K562 (cell line): ENCODE data around the gene SYT17. TPM values are rescaled to one million over a fixed set of nuclear protein-coding genes. Genes with fewer than 3 reads are reported as not detected.

ENCODE experiments used
- ATAC-seq: fragments of 200-7000 bp; cut with Tn5 transposase; 3 replicates; pipeline ENCODE4 v1.9.1; 2020; ENCODE audit warnings: moderate library complexity
- BruUV-seq: library from RNA; stranded (reverse); fragments of 400-500 nt; replicated peaks from 2 replicates; lab custom pipeline; 2021; lab: Mats Ljungman, UMichigan
- CTCF ChIA-PET: fragments of 300-600 bp; formaldehyde crosslinking; extraction: SDS; loops from one replicate; lab custom pipeline; 2021; ENCODE audit warnings: low intra/inter-chr PET ratio; lab: Yijun Ruan, JAX
- POLR2A ChIA-PET: fragments of 300-600, 350-650 bp; sonication (Branson Sonifier 250); formaldehyde crosslinking; extraction: SDS; loops from one replicate; lab custom pipeline; 2021; ENCODE audit warnings: antibody characterized with exemption, inconsistent platforms; lab: Yijun Ruan, JAX
- DNase-seq, 4 experiments: peaks; one replicate each; pipeline versions ENCODE4 v3.0.0 to v3.0.0-alpha.2; 2011 to 2018; ENCODE audit warnings: low spot score in 3 of 4, mixed read lengths in 3 of 4; ENCODE audit errors: extremely low read depth in 1 of 4
- FAIRE-seq: peaks from 2 replicates; lab custom pipeline; 2011; peaks lifted over from hg19 to GRCh38; lab: Jason Lieb, UNC
- H2AFZ ChIP-seq: 2 replicates; pipeline ENCODE4 v1.6.0; 2011; ENCODE audit warnings: low read depth, low read length, control low read depth, inconsistent platforms
- H3K27ac ChIP-seq: fragments of 200-600 bp; 3 replicates; pipeline ENCODE4 v1.8.0; 2011; ENCODE audit warnings: low read depth, mild to moderate bottlenecking, control low read depth, inconsistent platforms, low read length, moderate library complexity, mixed read lengths; ENCODE audit errors: extremely low read depth
- H3K27me3 ChIP-seq, 2 experiments: fragments of 300-600 bp in 1 of 2; 2 replicates in 1 of 2; 3 replicates in 1 of 2; pipeline versions ENCODE4 v1.6.0 to v1.8.0; 2011; ENCODE audit warnings: inconsistent platforms in 2 of 2, low read length in 2 of 2, mild to moderate bottlenecking in 1 of 2, mixed read lengths in 1 of 2, moderate library complexity in 1 of 2; ENCODE audit not compliant: control insufficient read depth in 2 of 2, insufficient read depth in 2 of 2
- H3K36me3 ChIP-seq: fragments of 300-600 bp; 3 replicates; pipeline ENCODE4 v1.8.0; 2011; ENCODE audit warnings: mild to moderate bottlenecking, low read length, inconsistent platforms; ENCODE audit not compliant: control insufficient read depth, insufficient read depth
- H3K4me1 ChIP-seq, 2 experiments: fragments of 200-600 bp in 1 of 2; replicated peaks in 1 of 2; 2 replicates in 1 of 2; 3 replicates in 1 of 2; pipeline versions ENCODE4 v1.5.1 to v1.8.0; 2011; ENCODE audit warnings: inconsistent platforms in 2 of 2, low read length in 2 of 2, mild to moderate bottlenecking in 1 of 2, mixed read lengths in 1 of 2, moderate library complexity in 1 of 2; ENCODE audit not compliant: control insufficient read depth in 2 of 2, insufficient read depth in 2 of 2
- H3K4me2 ChIP-seq: 2 replicates; pipeline ENCODE4 v1.6.1; 2011; ENCODE audit warnings: low read length, control low read depth, inconsistent platforms, mixed read lengths; ENCODE audit not compliant: insufficient read depth
- H3K4me3 ChIP-seq: fragments of 200-600 bp; sonication (generic), shearing (Covaris generic); 2 replicates; pipeline ENCODE4 v1.5.1; 2016; ENCODE audit warnings: control low read depth, inconsistent platforms
- H3K79me2 ChIP-seq: fragments of 200-600 bp; 3 replicates; pipeline ENCODE4 v1.8.0; 2011; ENCODE audit warnings: low read length, inconsistent platforms; ENCODE audit not compliant: control insufficient read depth, insufficient read depth
- H3K9ac ChIP-seq, 2 experiments: 2 replicates each; pipeline versions ENCODE4 v1.6.0 to v1.6.1; 2011; ENCODE audit warnings: low read depth in 2 of 2, low read length in 2 of 2, control low read depth in 1 of 2, inconsistent platforms in 1 of 2, mild to moderate bottlenecking in 1 of 2, mixed read lengths in 1 of 2; ENCODE audit not compliant: insufficient read depth in 1 of 2
- H3K9me1 ChIP-seq: one replicate; pipeline ENCODE4 v1.6.0; 2011; ENCODE audit warnings: inconsistent platforms, mild to moderate bottlenecking, low read length, moderate library complexity; ENCODE audit not compliant: control insufficient read depth, insufficient read depth
- H3K9me3 ChIP-seq: replicated peaks from 2 replicates; pipeline ENCODE4 v1.5.1; 2011; ENCODE audit warnings: low read depth, low read length, inconsistent platforms; ENCODE audit not compliant: control insufficient read depth, insufficient read depth
- H4K20me1 ChIP-seq: replicated peaks from 2 replicates; pipeline ENCODE4 v1.6.1; 2011; ENCODE audit warnings: low read length, inconsistent platforms, mixed read lengths; ENCODE audit not compliant: control insufficient read depth, insufficient read depth
- COPS2 ChIP-seq: fragments of 450-650 bp; conservative IDR thresholded peaks from 2 replicates; pipeline ENCODE4 v1.6.1; 2016; ENCODE audit warnings: mild to moderate bottlenecking, moderate library complexity
- EP400 ChIP-seq: fragments of 450-650 bp; IDR thresholded peaks from 2 replicates; pipeline ENCODE4 v1.6.1; 2017; ENCODE audit warnings: antibody characterized with exemption, mild to moderate bottlenecking, moderate library complexity
- FOXA3 ChIP-seq, 2 experiments: fragments of 450-650 bp in 1 of 2; sonication (generic) in 1 of 2; formaldehyde crosslinking; IDR thresholded peaks in 1 of 2; conservative IDR thresholded peaks in 1 of 2; 2 replicates each; pipeline versions ENCODE4 v1.4.0 to v1.8.0; 2020 to 2022; ENCODE audit warnings: mild to moderate bottlenecking in 2 of 2, missing genetic modification reagents in 1 of 2
- HLTF ChIP-seq: fragments of 450-650 bp; IDR thresholded peaks from 2 replicates; pipeline ENCODE4 v1.6.1; 2016
- MEF2A ChIP-seq: IDR thresholded peaks from 2 replicates; pipeline ENCODE4 v1.6.1; 2011; ENCODE audit warnings: low read depth, mild to moderate bottlenecking, low read length, moderate library complexity; ENCODE audit not compliant: control insufficient read depth
- NCOA2 ChIP-seq, 2 experiments: fragments of 450-650 bp; IDR thresholded peaks; 2 replicates each; pipeline ENCODE4 v1.6.1; 2018; ENCODE audit warnings: mild to moderate bottlenecking in 2 of 2, moderate library complexity in 1 of 2; ENCODE audit not compliant: partially characterized antibody in 2 of 2
- RBM14 ChIP-seq: fragments of 200-400 bp; formaldehyde crosslinking; IDR thresholded peaks from 2 replicates; pipeline ENCODE4 v1.6.1; 2018; ENCODE audit warnings: low read depth, mild to moderate bottlenecking, low read length, moderate library complexity, borderline replicate concordance; ENCODE audit not compliant: insufficient read depth
- SMARCA5 ChIP-seq: fragments of 450-650 bp; IDR thresholded peaks from 2 replicates; pipeline ENCODE4 v1.6.1; 2016
- SREBF1 ChIP-seq: fragments of 150-350 bp; IDR thresholded peaks from 2 replicates; pipeline ENCODE4 v1.6.1; 2014; ENCODE audit warnings: antibody characterized with exemption, low read depth, low read length, borderline replicate concordance
- TBL1XR1 ChIP-seq, 2 experiments: IDR thresholded peaks; 2 replicates each; pipeline ENCODE4 v1.6.1; 2012; ENCODE audit warnings: improper control_type of control experiment in 2 of 2, low read length in 2 of 2, mild to moderate bottlenecking in 1 of 2
- TSC22D4 ChIP-seq: fragments of 450-650 bp; IDR thresholded peaks from 2 replicates; pipeline ENCODE4 v1.6.1; 2016; ENCODE audit warnings: missing genetic modification characterization, missing biosample characterization, control low read depth
- ZC3H4 ChIP-seq: sonication (generic); formaldehyde crosslinking; IDR thresholded peaks from 2 replicates; pipeline ENCODE4 v1.9.0; 2021; ENCODE audit warnings: missing genetic modification reagents, borderline replicate concordance
- ZNF263 ChIP-seq: sonication (generic); formaldehyde crosslinking; IDR thresholded peaks from 2 replicates; pipeline ENCODE4 v1.8.0; 2022; ENCODE audit warnings: mild to moderate bottlenecking, missing genetic modification reagents, borderline replicate concordance
- ZZZ3 ChIP-seq: fragments of 450-650 bp; IDR thresholded peaks from 2 replicates; pipeline ENCODE4 v1.6.1; 2016; ENCODE audit warnings: antibody characterized with exemption, mild to moderate bottlenecking, moderate library complexity
- WGBS: fragments of 100-300 bp; shearing (Covaris generic); methylation state at CpG from one replicate; pipeline ENCODE4 v1.1.6; 2016; ENCODE audit warnings: low coverage, mixed read lengths; ENCODE audit not compliant: insufficient coverage; ENCODE audit errors: missing lambda C conversion rate; 5-methylcytosine and 5-hydroxymethylcytosine counted together
- in situ Hi-C: fragments of 300-500 bp; cut with MboI; formaldehyde crosslinking; loops from 4 replicates; pipeline ENCODE4 v1.15.0; 2018; ENCODE audit warnings: inconsistent platforms, mixed read lengths
- intact Hi-C: fragments of 100-400 bp; cut with micrococcal nuclease; formaldehyde crosslinking; loops from 2 replicates; pipeline ENCODE4 v1.14.2; 2022
- polyA plus RNA-seq, 8 experiments: library from polyadenylated mRNA; depleted of rRNA in 4 of 8; stranded (reverse) in 5 of 8; unstranded in 3 of 8; fragments of >200 nt; fragmentation: Nextera tagmentation in 2 of 8; fragmentation: Illumina TruSeq in 1 of 8; extraction: Ambion mirVana in 2 of 8; extraction: Trizol in 1 of 8; gene quantifications; 2 replicates each; pipeline versions ENCODE4 v1.2.1 to v1.2.3, GENCODE V29; 2011 to 2014; ENCODE audit warnings: inconsistent platforms in 1 of 8, missing spikeins in 1 of 8
- total RNA-seq, 7 experiments: library from RNA; depleted of rRNA in 6 of 7; stranded (reverse); fragments of >200 nt in 6 of 7; fragmentation: Illumina TruSeq in 2 of 7; extraction: Trizol in 2 of 7; gene quantifications; 2 replicates each; pipeline versions ENCODE4 v1.2.1 to v1.2.3, GENCODE V29; 2011 to 2021; ENCODE audit warnings: low replicate concordance in 1 of 7
- TF ChIP-seq, protein P1 (sequence below), 3 experiments: IDR thresholded peaks in 2 of 3; conservative IDR thresholded peaks in 1 of 3; 2 replicates each; pipeline ENCODE4 v1.5.1; 2011 to 2012; ENCODE audit warnings: low read length in 3 of 3, mild to moderate bottlenecking in 3 of 3, control low read depth in 2 of 3, improper control_type of control experiment in 1 of 3, inconsistent platforms in 1 of 3, low read depth in 1 of 3, mixed read lengths in 1 of 3, moderate library complexity in 1 of 3; ENCODE audit not compliant: insufficient read depth in 2 of 3
- TF ChIP-seq, protein P2 (sequence below): fragments of 250-450 bp; sonication (Bioruptor Pico); IDR thresholded peaks from 2 replicates; pipeline ENCODE4 v1.5.1; 2021; ENCODE audit warnings: mild to moderate bottlenecking

SYT17 gene
- total and polyA plus RNA-seq, 9 of the 15 experiments (the other 6 are each of a cell fraction or from before 2014, with no cell fraction given): not detected

- in situ Hi-C loops: no loop called here
- H3K9ac ChIP-seq: no peak overlapping the region
- 0% methylated on average over 1 of the region's 1 CpG for WGBS
- H3K79me2 ChIP-seq: no peaks in the 10 kb centered on the region
- no TSS peak for BruUV-seq
- no peaks in the 10 kb centered on the region; the same call in 1 of the 2 replicates for H4K20me1 ChIP-seq
- no peak overlapping the region for H3K4me3 ChIP-seq
- TF ChIP-seq TSC22D4 (tag): no peak
- no peak for TF ChIP-seq ZC3H4 (CRISPR knock-in tag)
- no peak for TF ChIP-seq ZNF263 (CRISPR knock-in tag)
- TF ChIP-seq ZZZ3: no peak
- no peak for TF ChIP-seq SMARCA5
- no peak for TF ChIP-seq EP400
- TF ChIP-seq, protein P1, sequence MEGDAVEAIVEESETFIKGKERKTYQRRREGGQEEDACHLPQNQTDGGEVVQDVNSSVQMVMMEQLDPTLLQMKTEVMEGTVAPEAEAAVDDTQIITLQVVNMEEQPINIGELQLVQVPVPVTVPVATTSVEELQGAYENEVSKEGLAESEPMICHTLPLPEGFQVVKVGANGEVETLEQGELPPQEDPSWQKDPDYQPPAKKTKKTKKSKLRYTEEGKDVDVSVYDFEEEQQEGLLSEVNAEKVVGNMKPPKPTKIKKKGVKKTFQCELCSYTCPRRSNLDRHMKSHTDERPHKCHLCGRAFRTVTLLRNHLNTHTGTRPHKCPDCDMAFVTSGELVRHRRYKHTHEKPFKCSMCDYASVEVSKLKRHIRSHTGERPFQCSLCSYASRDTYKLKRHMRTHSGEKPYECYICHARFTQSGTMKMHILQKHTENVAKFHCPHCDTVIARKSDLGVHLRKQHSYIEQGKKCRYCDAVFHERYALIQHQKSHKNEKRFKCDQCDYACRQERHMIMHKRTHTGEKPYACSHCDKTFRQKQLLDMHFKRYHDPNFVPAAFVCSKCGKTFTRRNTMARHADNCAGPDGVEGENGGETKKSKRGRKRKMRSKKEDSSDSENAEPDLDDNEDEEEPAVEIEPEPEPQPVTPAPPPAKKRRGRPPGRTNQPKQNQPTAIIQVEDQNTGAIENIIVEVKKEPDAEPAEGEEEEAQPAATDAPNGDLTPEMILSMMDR (IDR thresholded peaks at IDR 0.05 in 2 of 3, conservative IDR thresholded peaks at IDR 0.05 in 1 of 3; ENCODE audit: insufficient read depth in 2 of 3, low read depth in 1 of 3, low read length in 3 of 3): no peak
- TF ChIP-seq RBM14: no peak
- TF ChIP-seq FOXA3 (CRISPR knock-in tag; conservative IDR thresholded peaks at IDR 0.05 in 1 of 2, IDR thresholded peaks at IDR 0.05 in 1 of 2): no peak
- TF ChIP-seq HLTF: no peak
- TF ChIP-seq, protein P2, sequence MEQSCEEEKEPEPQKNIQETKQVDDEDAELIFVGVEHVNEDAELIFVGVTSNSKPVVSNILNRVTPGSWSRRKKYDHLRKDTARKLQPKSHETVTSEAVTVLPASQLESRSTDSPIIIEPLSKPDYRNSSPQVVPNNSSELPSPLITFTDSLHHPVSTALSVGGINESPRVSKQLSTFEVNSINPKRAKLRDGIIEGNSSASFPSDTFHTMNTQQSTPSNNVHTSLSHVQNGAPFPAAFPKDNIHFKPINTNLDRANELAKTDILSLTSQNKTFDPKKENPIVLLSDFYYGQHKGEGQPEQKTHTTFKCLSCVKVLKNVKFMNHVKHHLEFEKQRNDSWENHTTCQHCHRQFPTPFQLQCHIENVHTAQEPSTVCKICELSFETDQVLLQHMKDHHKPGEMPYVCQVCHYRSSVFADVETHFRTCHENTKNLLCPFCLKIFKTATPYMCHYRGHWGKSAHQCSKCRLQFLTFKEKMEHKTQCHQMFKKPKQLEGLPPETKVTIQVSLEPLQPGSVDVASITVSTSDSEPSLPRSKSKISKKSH (CRISPR knock-in tag): no peak
- TF ChIP-seq TBL1XR1 (IDR thresholded peaks at IDR 0.05; ENCODE audit: low read length in 2 of 2): no peak
- no peak for TF ChIP-seq COPS2
- no peak for TF ChIP-seq MEF2A
- TF ChIP-seq SREBF1: no peak
- TF ChIP-seq NCOA2 (IDR thresholded peaks at IDR 0.05; ENCODE audit: partially characterized antibody in 2 of 2): no peak
- FAIRE-seq (no peak), ATAC-seq (no peak), DNase-seq (no peak)
- no peak overlapping the region for H3K27ac ChIP-seq
- no peaks in the 10 kb centered on the region for H3K36me3 ChIP-seq
- no peak overlapping the region for H3K4me2 ChIP-seq
- no peak overlapping the region for H2AFZ ChIP-seq
- peaks cover 0 to 5% of the 10 kb centered on the region in 2 experiments; a peak in 2 of 5 replicates for H3K27me3 ChIP-seq
- no peaks in the 10 kb centered on the region for H3K9me1 ChIP-seq
- intact Hi-C loops: no loop called here
- H3K9me3 ChIP-seq: no peaks in the 10 kb centered on the region
- no peaks in the 10 kb centered on the region for H3K4me1 ChIP-seq
- CTCF ChIA-PET: no interaction called here
- POLR2A ChIA-PET: interaction anchor here (0.7 kb wide), 1 partner anchor 13 kb away, joined by 3 read pairs; no protein-coding TSS in a partner anchor
Observed at GRCh38 chr16:19274165-19274797, 106.2 kb downstream of the SYT17 start.
